DMS 273 treated with DMSO at 0.1 percent for 48 hours (cell line): ENCODE data around the gene VPS37B.

ENCODE experiments used
- DNase-seq: peaks from one replicate; lab custom pipeline; 2025; lab: John Stamatoyannopoulos, UW

VPS37B gene

DNA sequence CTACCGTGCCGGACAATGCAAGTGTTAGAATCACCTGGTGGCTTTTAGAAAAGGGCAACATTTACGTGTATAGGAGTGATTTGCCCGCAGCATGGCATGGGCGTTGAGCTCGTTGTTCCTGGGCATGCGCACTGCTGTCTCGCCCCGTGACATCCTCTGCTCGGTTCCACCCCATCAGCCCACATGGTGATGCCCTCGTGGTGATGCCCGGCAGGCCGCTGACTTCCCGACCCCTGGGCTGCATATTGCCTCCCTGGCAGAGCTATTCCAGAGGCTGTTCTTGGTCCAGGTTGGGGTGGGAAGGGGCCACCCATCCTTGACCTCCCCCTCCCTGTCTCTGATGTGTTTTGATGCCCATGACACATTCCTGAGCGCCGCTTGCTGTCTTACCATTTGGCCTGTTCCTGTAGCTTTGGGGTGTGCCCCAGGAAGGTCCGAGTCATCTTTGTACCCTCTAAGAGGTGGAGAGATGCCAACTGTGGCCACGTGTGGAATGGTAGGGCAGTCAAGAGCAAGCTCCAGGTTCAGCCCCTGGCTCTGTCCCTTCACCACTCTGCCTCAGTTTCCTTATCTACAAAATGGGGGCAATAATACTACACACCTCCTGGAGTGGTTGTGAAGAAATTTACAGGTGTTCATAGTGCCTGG is 55.9 kb downstream of the VPS37B start:
- DNase-seq: no peak

DNA sequence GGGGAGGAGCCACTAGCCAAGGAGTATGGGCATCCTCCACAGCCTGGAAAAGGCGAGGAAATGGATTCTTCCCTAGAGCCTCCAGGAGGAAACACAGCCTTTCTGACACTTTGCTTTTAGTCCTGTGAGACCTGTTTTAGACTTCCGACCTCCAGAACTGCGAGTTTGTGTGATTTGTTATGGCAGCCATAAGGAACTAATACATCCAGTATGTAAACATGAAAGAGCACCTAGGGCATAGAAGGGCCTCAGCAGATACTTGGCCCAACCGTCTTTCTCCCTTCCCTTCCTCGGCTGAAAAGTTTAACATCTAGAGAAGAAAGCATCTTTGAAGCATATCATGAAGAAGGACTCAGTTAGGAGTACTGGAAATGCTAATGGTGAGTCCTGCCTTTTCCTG is 57.1 kb downstream of the VPS37B start:
- no peak for DNase-seq

DNA sequence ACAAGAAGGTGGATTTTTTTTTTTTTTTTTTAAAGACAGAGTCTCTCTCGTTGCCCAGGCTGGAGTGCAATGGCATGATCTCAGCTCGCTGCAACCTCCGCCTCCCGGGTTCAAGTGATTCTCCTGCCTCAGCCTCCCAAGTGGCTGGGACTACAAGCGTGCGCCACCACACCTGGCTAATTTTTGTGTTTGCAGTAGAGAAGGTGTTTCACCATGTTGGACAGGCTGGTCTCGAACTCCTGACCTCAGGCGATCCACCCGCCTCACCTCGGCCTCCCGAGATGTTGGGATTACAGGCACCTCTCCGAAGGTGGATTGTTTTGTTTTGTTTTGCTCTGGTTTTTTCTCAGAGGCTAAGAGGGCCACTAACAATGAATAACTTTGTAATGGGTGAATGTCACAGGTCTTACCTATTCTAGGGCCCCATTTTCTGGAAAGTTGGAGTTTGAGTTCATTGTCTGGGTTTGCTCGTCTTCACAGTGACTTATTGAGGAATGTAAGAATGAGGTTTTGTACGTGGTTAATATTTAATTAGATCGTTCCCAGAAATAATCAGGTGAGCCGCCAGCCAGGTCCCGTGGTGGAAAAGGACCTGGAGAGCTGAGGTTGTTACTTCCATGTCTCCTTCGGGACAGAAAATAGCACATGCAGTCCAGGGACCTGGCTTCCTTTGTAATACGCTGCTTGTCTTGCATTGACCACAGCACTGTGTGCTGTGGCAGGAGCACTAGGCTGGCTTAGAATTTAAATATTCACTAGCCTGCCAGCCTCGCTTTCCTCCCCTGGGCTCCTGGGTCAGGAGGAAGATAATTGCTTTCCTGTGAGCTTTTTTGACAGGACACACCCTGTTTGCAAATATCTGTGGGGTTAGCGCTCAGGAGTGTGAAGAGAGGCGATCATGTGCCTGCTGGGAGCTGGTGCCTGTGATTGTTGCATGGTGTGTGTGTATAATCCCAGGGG is 58.3 kb downstream of the VPS37B start:
- no peak for DNase-seq

- no peak for DNase-seq
Measured at GRCh38 chr12:122836027-122836921, 59.6 kb downstream of the VPS37B start.

DNA sequence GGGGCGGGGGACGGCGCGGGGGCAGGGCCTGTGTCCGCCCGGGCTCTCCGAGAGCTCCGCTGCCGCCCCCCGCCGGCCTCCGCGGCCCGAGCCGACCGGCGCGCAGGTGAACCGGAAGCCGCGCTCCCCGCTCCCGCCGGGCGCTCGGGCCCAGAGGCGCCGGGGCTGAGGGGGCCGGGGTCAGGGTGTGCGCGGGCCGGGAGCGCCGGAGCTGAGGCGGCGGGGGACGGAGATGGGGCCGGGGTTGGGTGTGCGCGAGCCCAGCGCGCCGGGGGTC is 60.2 kb downstream of the VPS37B start:
- DNase-seq: no peak

GRCh38 chr12:122834921-122835749 is 60.8 kb downstream of the VPS37B start, which contains the start of gene HIP1R:
TSS of gene HIP1R (plus strand) at chr12:122835457. CDS start at chr12:122835551, 94 bp downstream.
- no peak for DNase-seq

- DNase-seq: peak; percentile 61
Measured at GRCh38 chr12:122834104-122834920, 61.6 kb downstream of the VPS37B start.

DNA sequence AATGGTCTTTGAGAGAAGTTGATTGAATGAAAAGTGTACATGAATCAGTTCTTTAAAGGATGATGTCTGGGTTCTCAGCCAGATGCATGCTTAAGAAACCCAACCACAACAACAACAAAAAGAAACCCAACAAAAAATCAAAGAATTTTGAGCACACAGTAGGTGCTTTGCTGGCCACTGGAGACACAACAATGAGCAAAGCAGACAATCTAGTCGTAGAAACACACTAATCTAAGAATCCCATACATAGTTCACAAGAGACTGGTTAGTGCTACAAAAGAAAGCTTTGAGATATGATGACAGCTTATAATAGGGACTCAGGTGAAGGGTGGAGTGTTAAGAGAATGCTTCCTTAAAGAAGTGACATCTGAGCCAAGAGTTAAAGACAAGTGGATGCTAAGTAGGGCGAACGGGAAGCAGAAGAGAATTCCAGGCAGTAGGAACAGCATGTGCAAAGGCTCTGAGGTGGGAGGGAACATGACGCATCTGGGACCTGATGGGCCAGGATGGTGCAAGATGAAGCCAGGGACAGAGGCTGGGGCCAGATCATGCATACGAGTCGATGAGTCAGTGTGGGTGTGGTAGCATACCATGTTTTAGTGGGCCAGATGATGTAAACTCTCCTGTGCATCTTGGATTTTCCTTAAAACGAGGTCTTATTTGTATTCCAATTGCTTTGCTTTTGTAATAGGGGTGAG is 65.3 kb downstream of the VPS37B start:
- no peak for DNase-seq

DNA sequence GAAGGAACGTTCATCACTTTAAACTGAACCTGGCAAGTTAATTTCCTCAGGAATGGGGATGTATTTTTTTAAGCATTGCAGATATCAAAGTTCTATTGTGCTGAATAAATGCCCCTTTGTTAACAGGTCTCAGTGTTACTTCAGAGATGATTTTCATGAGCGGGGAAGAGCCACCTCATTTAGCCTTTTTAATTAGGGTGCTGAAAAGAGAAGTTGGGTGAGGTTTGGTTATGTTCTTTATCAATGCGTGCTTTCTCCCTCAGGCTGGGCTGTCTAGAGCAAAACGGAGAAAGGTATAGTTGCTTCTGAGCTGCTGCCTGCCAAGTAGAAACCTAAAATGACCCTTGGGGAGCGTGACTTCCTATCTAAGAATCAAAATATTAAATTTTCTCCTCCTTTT is 68.7 kb downstream of the VPS37B start:
- DNase-seq: no peak

- DNase-seq: no peak
Measured at GRCh38 chr12:122825773-122826724, 69.9 kb downstream of the VPS37B start.

GRCh38 chr12:122823429-122823828 is 72.5 kb downstream of the VPS37B start:
- no peak for DNase-seq

DNA sequence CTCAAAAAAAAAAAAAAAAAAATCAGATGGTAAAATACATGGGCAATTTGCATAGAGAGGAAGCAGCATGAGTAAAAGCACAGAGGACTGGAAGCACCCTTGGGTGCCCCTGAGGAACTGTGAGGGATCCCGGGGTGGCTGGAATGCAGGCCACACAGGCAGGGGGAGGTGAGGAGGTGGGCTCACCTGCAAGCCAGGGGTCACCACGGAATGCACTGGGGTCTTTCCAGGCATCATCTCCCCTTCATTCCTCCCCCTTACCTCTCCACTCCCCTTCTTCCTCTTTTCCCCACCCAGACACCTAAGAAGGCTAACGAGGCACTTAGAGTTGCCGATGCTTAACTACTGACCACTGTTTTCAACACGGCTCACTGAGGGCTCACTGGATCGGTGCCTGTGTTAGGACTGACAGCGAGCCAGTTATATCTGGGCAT is 75.1 kb downstream of the VPS37B start:
- no peak for DNase-seq

DNA sequence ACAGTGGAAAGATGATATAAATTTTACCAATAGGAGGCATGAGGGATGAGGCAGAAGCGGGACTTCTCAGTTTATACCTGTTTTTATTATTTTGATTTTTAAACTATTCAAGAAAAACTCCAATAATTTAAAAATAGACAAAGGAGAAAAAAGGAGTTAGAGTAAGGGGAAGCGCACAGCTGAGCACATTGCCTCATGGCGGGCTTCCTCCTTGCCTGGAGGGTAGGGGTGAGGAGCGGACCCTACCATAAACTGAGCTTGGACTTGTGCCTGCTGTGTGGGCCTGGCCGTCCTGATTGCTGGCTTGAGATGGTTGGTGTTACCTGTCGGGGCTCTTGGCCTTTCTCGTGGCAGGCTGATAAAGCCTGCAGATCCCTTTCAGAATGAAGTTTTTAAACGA is 75.8 kb downstream of the VPS37B start:
- DNase-seq: no peak

DNA sequence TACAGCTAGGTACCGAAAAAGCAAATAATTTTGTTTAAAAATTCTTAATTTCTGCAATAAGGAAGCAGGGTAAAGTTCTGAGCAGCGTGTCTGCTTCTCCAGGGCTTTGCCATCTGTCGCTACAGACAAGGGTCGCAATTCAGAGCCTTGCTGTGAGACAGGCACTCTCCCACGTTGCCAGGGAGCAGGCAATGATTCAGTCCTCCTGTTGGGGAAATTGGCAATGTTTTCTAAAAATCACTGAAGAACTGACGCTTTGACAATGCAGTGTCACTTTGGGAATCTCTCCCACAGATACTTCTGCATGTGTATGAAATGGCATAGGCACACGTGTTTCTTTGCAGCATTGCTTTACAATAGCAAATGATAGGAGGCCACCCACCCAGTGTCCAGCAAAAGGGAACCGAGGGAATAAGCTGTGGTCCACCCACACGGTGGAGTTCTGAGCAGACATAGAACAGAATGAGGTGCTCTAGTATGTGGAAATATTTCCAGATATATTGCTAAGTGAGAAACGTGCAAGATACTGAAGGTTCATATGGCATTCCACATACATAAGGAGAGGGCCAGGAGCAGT is 76.6 kb downstream of the VPS37B start:
- DNase-seq: peak; percentile 6
